Right atrium auricular region (tissue), 2 donors: ENCODE measurements around the gene DHRS12. TPM values are rescaled to one million over a fixed set of nuclear protein-coding genes. Genes with fewer than 3 reads are reported as not detected.

Experiments used
- DNase-seq: peaks from one replicate; pipeline ENCODE4 v3.0.0-alpha.2; 2019; ENCODE audit warnings: low spot score
- H3K27ac ChIP-seq, 2 donors: fragments of 200-600 bp; sonication (generic); 1 replicate in 1 of 2; 2 replicates in 1 of 2; pipeline ENCODE4 v1.5.1; 2016 to 2019
- H3K27me3 ChIP-seq, 2 donors: fragments of 200-600 bp; sonication (generic); one replicate each; pipeline versions ENCODE4 v1.5.1 to v1.6.0; 2017 to 2019
- H3K36me3 ChIP-seq: fragments of 200-600 bp; sonication (generic); one replicate; pipeline ENCODE4 v1.5.1; 2016
- H3K4me1 ChIP-seq, 2 donors: fragments of 200-600 bp; sonication (generic); one replicate each; pipeline versions ENCODE4 v1.5.1 to v1.6.0; 2017 to 2019
- H3K4me3 ChIP-seq, 2 donors: fragments of 200-600 bp; sonication (generic); 1 replicate in 1 of 2; 2 replicates in 1 of 2; pipeline ENCODE4 v1.5.1; 2017 to 2019; ENCODE audit warnings: mild to moderate bottlenecking in 1 of 2, moderate library complexity in 1 of 2
- H3K9me3 ChIP-seq, 2 donors: fragments of 200-600 bp; sonication (generic); one replicate each; pipeline ENCODE4 v1.5.1; 2019
- CTCF ChIP-seq, 2 donors: fragments of 200-600 bp; sonication (generic); IDR thresholded peaks; one replicate each; pipeline ENCODE4 v1.5.1; 2019; ENCODE audit warnings: antibody characterized with exemption in 2 of 2
- total RNA-seq, 2 donors: library from RNA; depleted of rRNA; stranded (reverse); fragments of >200 nt; gene quantifications; one replicate each; pipeline ENCODE4 v1.1.0, GENCODE V29; 2016

Gene DHRS12
- total RNA-seq, 2 donors from 2014 or later = 9.6 to 10.1 TPM

- no peak overlapping the region for H3K4me3 ChIP-seq
- H3K4me1 ChIP-seq = peaks cover 0 to 20% of the 10 kb centered on the region in 2 donors
- peaks cover 8% of the 10 kb centered on the region for H3K36me3 ChIP-seq
- no peak for DNase-seq
- H3K9me3 ChIP-seq = no peaks in the 10 kb centered on the region
- no peak overlapping the region for H3K27ac ChIP-seq
- no peak for TF ChIP-seq CTCF (IDR thresholded peaks at IDR 0.05)
- no peaks in the 10 kb centered on the region for H3K27me3 ChIP-seq
Observed at GRCh38 chr13:51760592-51760991, 43.4 kb downstream of the DHRS12 start.

GRCh38 chr13:51759240-51759639, 44.7 kb downstream of the DHRS12 start:
- Histone ChIP-seq H3K27me3 (no peaks in the 10 kb centered on the region), H3K27ac (no peak overlapping the region), H3K4me1 (peaks cover 0 to 8% of the 10 kb centered on the region in 2 donors), H3K9me3 (no peaks in the 10 kb centered on the region), H3K36me3 (peaks cover 8% of the 10 kb centered on the region), H3K4me3 (no peak overlapping the region)
- no peak for TF ChIP-seq CTCF (IDR thresholded peaks at IDR 0.05)
- DNase-seq = no peak

GRCh38 chr13:51758691-51759090, 45.3 kb downstream of the DHRS12 start:
- TF ChIP-seq CTCF (IDR thresholded peaks at IDR 0.05) = no peak
- peaks cover 0 to 3% of the 10 kb centered on the region in 2 donors for H3K4me1 ChIP-seq
- no peaks in the 10 kb centered on the region for H3K9me3 ChIP-seq
- H3K36me3 ChIP-seq = peaks cover 8% of the 10 kb centered on the region
- no peaks in the 10 kb centered on the region for H3K27me3 ChIP-seq
- H3K4me3 ChIP-seq = no peak overlapping the region
- no peak overlapping the region for H3K27ac ChIP-seq
- no peak for DNase-seq

- Histone ChIP-seq H3K27ac (no peak overlapping the region), H3K4me3 (no peak overlapping the region), H3K36me3 (peaks cover 8% of the 10 kb centered on the region), H3K9me3 (no peaks in the 10 kb centered on the region), H3K4me1 (no peaks in the 10 kb centered on the region), H3K27me3 (no peaks in the 10 kb centered on the region)
- no peak for DNase-seq
- no peak for TF ChIP-seq CTCF (IDR thresholded peaks at IDR 0.05)
Observed at GRCh38 chr13:51756651-51757050, 47.3 kb downstream of the DHRS12 start.

GRCh38 chr13:51747438-51748434, 56.2 kb downstream of the DHRS12 start:
- H3K27ac ChIP-seq = peak overlapping the region; percentile 17 to 39
- H3K4me3 ChIP-seq = no peak overlapping the region
- TF ChIP-seq CTCF (IDR thresholded peaks at IDR 0.05) = no peak

More at GRCh38 chr13:51747438-51748434, 56.2 kb downstream of the DHRS12 start:
- Histone ChIP-seq H3K4me1 (no peaks in the 10 kb centered on the region), H3K9me3 (peaks cover 0 to 14% of the 10 kb centered on the region in 2 donors), H3K27me3 (no peaks in the 10 kb centered on the region), H3K36me3 (peaks cover 7% of the 10 kb centered on the region)
- no peak for DNase-seq
